Measurements from ENCODE around the gene UTP20. TPM values are rescaled to one million over a fixed set of nuclear protein-coding genes. Genes with fewer than 3 reads are reported as not detected.

UTP20 gene
- 2.9 TPM for polyA plus RNA-seq (2013, experiment 1 of 2)
- 2.9 TPM for polyA plus RNA-seq (2013, experiment 2 of 2)

DNA sequence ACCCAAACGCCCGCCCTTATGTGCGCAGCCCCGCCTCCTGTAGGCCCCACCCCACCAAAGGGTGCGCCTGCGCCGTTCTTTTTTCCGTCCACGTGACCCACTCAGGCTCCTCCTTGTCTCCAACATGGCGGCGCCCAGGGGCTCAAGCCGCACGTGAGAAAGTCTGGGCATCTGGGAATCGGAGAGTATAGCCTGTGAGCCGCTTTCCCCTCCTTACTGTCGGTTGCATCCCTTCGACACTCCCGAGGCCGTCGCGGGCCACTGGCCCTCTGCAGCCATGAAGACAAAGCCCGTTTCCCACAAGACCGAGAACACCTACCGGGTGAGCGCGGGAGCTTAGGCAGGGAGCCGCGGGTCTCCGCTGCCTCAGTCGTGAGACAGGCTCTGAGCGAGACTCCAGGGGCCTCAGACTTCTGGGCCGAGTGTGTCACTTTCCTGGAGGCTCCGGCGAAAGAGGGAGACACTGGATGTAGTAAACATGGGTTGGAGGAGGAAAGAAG, at the start of gene UTP20:
Gene UTP20 (plus strand): TSS at position 100 of the 500 bp plus-strand sequence. CDS start 178 bp downstream, at position 278.
- peaks cover 18% of the 10 kb centered on the region for H3K79me1 ChIP-seq (replicated peaks; ENCODE audit: low read length, poor library complexity, severe bottlenecking)
- no peak within 1 kb of the TSS for H2BK120ac ChIP-seq (ENCODE audit: low read depth, low read length)
- H3K4ac ChIP-seq (ENCODE audit: low read depth in 1 of 2, low read length in 2 of 2), result peak within 1 kb of the TSS; percentile 66 to 89
- peak within 1 kb of the TSS; percentile 97 to 99 for H3K4me3 ChIP-seq (ENCODE audit: insufficient read depth in 1 of 2, low read depth in 1 of 2, low read length in 2 of 2)
- peak within 1 kb of the TSS in 1 of 2 experiments; percentile 99 for H3K23ac ChIP-seq (ENCODE audit: low read length in 2 of 2)
- H3K36me3 ChIP-seq (ENCODE audit: control insufficient read depth in 1 of 2, insufficient read depth in 2 of 2, low read depth in 1 of 2, low read length in 2 of 2), result peaks cover 3 to 32% of the 10 kb centered on the region in 2 experiments
- under 1% methylated on average over 34 of the region's 34 CpGs for WGBS
- H3K27ac ChIP-seq (ENCODE audit: low read length, poor library complexity, severe bottlenecking), result no peak within 1 kb of the TSS
- peak within 1 kb of the TSS; percentile 91 for H3K4me2 ChIP-seq (ENCODE audit: low read length, poor library complexity, severe bottlenecking)
- peak within 1 kb of the TSS; percentile 34 for H4K91ac ChIP-seq (ENCODE audit: low read length)
- H3K9ac ChIP-seq (ENCODE audit: low read length), result peak within 1 kb of the TSS; percentile 92
- H4K8ac ChIP-seq (ENCODE audit: low read length), result peak within 1 kb of the TSS; percentile 89
- H2AK5ac ChIP-seq (ENCODE audit: low read length, severe bottlenecking), result no peak within 1 kb of the TSS
- H3K9me3 ChIP-seq (ENCODE audit: control insufficient read depth, low read length), result no peaks in the 10 kb centered on the region
- peak within 1 kb of the TSS in 1 of 2 experiments; percentile 94 for H3K14ac ChIP-seq (ENCODE audit: low read length in 2 of 2)
- no peak within 1 kb of the TSS for H2BK5ac ChIP-seq (ENCODE audit: low read depth, low read length, poor library complexity, severe bottlenecking)
- peak within 1 kb of the TSS in 1 of 2 experiments; percentile 51 for H3K18ac ChIP-seq (ENCODE audit: low read depth in 1 of 2, low read length in 2 of 2)
- H2BK12ac ChIP-seq (ENCODE audit: low read length in 2 of 2), result no peak within 1 kb of the TSS
- peak; percentile 89 for DNase-seq
- no peaks in the 10 kb centered on the region for H3K27me3 ChIP-seq (ENCODE audit: control insufficient read depth in 1 of 2, insufficient read depth in 1 of 2, low read length in 2 of 2)
- H3K4me1 ChIP-seq (ENCODE audit: control insufficient read depth, insufficient read depth, low read depth, low read length), result no peaks in the 10 kb centered on the region
- H2BK15ac ChIP-seq (ENCODE audit: low read depth, poor library complexity, severe bottlenecking), result no peak within 1 kb of the TSS
- H2AFZ ChIP-seq (ENCODE audit: low read depth, low read length), result peak within 1 kb of the TSS; percentile 100

DNA sequence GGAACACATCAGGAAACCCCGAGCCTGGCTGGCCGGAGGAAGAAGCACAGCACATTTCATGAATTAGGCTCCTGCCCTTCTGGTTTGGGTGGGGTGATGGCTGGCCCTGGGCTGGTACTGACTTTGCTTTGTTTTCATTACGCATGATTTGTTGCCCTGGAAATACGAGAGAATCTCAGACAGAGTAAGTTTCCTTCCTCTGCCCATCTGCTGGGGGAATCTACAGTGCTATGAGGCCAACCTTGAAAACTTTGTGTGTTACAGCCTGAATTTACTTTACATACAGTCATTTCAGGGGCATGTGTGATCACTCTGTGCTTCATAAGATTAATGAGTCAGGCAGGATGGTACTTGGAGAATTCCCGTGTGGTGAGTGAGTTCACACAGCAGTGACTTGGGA, 49.4 kb upstream of the UTP20 start:
- Histone ChIP-seq H2AFZ (ENCODE audit: low read depth, low read length) (no peak overlapping the region), H3K4ac (ENCODE audit: low read depth in 1 of 2, low read length in 2 of 2) (no peak overlapping the region), H3K27me3 (ENCODE audit: control insufficient read depth in 1 of 2, insufficient read depth in 1 of 2, low read length in 2 of 2) (no peaks in the 10 kb centered on the region), H3K79me1 (replicated peaks; ENCODE audit: low read length, poor library complexity, severe bottlenecking) (no peaks in the 10 kb centered on the region), H3K9ac (ENCODE audit: low read length) (peak overlapping the region; percentile 63), H3K4me3 (ENCODE audit: insufficient read depth in 1 of 2, low read depth in 1 of 2, low read length in 2 of 2) (no peak overlapping the region), H3K14ac (ENCODE audit: low read length in 2 of 2) (no peak overlapping the region), H4K8ac (ENCODE audit: low read length) (no peak overlapping the region), H2BK120ac (ENCODE audit: low read depth, low read length) (no peak overlapping the region), H2BK15ac (ENCODE audit: low read depth, poor library complexity, severe bottlenecking) (no peak overlapping the region), H3K4me1 (ENCODE audit: control insufficient read depth, insufficient read depth, low read depth, low read length) (peaks cover 2% of the 10 kb centered on the region), H4K91ac (ENCODE audit: low read length) (no peak overlapping the region), H3K4me2 (ENCODE audit: low read length, poor library complexity, severe bottlenecking) (no peak overlapping the region), H2AK5ac (ENCODE audit: low read length, severe bottlenecking) (no peak overlapping the region), H2BK5ac (ENCODE audit: low read depth, low read length, poor library complexity, severe bottlenecking) (no peak overlapping the region), H2BK12ac (ENCODE audit: low read length in 2 of 2) (no peak overlapping the region), H3K23ac (ENCODE audit: low read length in 2 of 2) (no peak overlapping the region), H3K27ac (ENCODE audit: low read length, poor library complexity, severe bottlenecking) (no peak overlapping the region), H3K9me3 (ENCODE audit: control insufficient read depth, low read length) (no peaks in the 10 kb centered on the region), H3K36me3 (ENCODE audit: control insufficient read depth in 1 of 2, insufficient read depth in 2 of 2, low read depth in 1 of 2, low read length in 2 of 2) (no peaks in the 10 kb centered on the region), H3K18ac (ENCODE audit: low read depth in 1 of 2, low read length in 2 of 2) (no peak overlapping the region)
- peak; percentile 48 for DNase-seq
- 43% methylated on average over 5 of the region's 5 CpGs for whole genome bisulfite sequencing

DNA sequence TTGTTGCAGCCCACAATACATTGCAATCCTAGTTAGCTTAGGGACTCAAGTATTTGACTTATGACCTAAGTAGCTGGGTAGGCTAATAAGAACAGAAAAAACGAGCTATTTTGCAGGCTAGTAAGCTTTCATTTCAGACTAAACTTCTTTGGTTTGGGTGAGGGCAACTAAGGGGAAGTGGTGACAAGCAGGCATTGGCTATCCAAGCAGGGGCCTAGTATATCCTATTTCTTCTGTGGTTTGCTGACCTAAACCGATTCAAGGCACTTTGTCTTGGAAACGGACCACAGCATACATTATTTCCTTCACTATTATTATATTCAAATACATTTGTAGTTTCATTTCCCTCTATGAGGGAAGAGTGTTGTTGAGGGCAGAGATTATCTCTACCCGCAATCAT, 48.3 kb upstream of the UTP20 start:
- Histone ChIP-seq H3K9me3 (ENCODE audit: control insufficient read depth, low read length) (no peaks in the 10 kb centered on the region), H3K23ac (ENCODE audit: low read length in 2 of 2) (no peak overlapping the region), H2BK15ac (ENCODE audit: low read depth, poor library complexity, severe bottlenecking) (no peak overlapping the region), H3K18ac (ENCODE audit: low read depth in 1 of 2, low read length in 2 of 2) (no peak overlapping the region), H2AK5ac (ENCODE audit: low read length, severe bottlenecking) (no peak overlapping the region), H2AFZ (ENCODE audit: low read depth, low read length) (no peak overlapping the region), H3K9ac (ENCODE audit: low read length) (no peak overlapping the region), H2BK5ac (ENCODE audit: low read depth, low read length, poor library complexity, severe bottlenecking) (no peak overlapping the region), H3K4me1 (ENCODE audit: control insufficient read depth, insufficient read depth, low read depth, low read length) (peaks cover 2% of the 10 kb centered on the region), H4K91ac (ENCODE audit: low read length) (no peak overlapping the region), H2BK120ac (ENCODE audit: low read depth, low read length) (no peak overlapping the region), H3K4me3 (ENCODE audit: insufficient read depth in 1 of 2, low read depth in 1 of 2, low read length in 2 of 2) (no peak overlapping the region), H2BK12ac (ENCODE audit: low read length in 2 of 2) (no peak overlapping the region), H3K4ac (ENCODE audit: low read depth in 1 of 2, low read length in 2 of 2) (no peak overlapping the region), H3K79me1 (replicated peaks; ENCODE audit: low read length, poor library complexity, severe bottlenecking) (no peaks in the 10 kb centered on the region), H3K4me2 (ENCODE audit: low read length, poor library complexity, severe bottlenecking) (no peak overlapping the region), H3K14ac (ENCODE audit: low read length in 2 of 2) (no peak overlapping the region), H3K36me3 (ENCODE audit: control insufficient read depth in 1 of 2, insufficient read depth in 2 of 2, low read depth in 1 of 2, low read length in 2 of 2) (no peaks in the 10 kb centered on the region), H4K8ac (ENCODE audit: low read length) (no peak overlapping the region), H3K27me3 (ENCODE audit: control insufficient read depth in 1 of 2, insufficient read depth in 1 of 2, low read length in 2 of 2) (no peaks in the 10 kb centered on the region), H3K27ac (ENCODE audit: low read length, poor library complexity, severe bottlenecking) (no peak overlapping the region)
- DNase-seq, result no peak
- 41% methylated on average over 1 of the region's 4 CpGs for WGBS

DNA sequence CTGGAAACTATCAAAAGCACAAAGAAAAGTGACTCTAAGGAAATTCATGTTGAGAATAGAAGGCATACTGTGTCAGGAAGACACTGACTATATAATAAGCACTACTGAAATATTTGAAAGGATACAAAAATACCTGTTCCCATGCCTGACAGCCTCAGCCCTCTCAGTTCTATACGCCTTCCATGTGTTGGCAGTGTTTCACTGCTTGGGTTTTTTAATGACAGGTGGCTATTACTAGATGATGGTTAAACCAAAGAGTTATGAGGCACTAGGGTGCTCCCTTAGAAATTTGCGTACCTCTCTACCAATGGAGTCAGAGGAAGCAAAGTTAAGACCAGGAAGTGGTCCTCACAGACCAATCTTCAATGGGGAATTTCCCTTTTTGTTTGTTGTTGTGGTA, 44.2 kb upstream of the UTP20 start:
- peaks cover 4% of the 10 kb centered on the region for H3K9me3 ChIP-seq (ENCODE audit: control insufficient read depth, low read length)
- no peaks in the 10 kb centered on the region for H3K79me1 ChIP-seq (replicated peaks; ENCODE audit: low read length, poor library complexity, severe bottlenecking)
- DNase-seq, result no peak

More for the DNA sequence above, 44.2 kb upstream of the UTP20 start:
- Histone ChIP-seq H2AK5ac (ENCODE audit: low read length, severe bottlenecking) (no peak overlapping the region), H2BK15ac (ENCODE audit: low read depth, poor library complexity, severe bottlenecking) (no peak overlapping the region), H2BK12ac (ENCODE audit: low read length in 2 of 2) (no peak overlapping the region), H3K36me3 (ENCODE audit: control insufficient read depth in 1 of 2, insufficient read depth in 2 of 2, low read depth in 1 of 2, low read length in 2 of 2) (no peaks in the 10 kb centered on the region), H2BK5ac (ENCODE audit: low read depth, low read length, poor library complexity, severe bottlenecking) (no peak overlapping the region), H3K4ac (ENCODE audit: low read depth in 1 of 2, low read length in 2 of 2) (no peak overlapping the region), H3K23ac (ENCODE audit: low read length in 2 of 2) (no peak overlapping the region), H4K91ac (ENCODE audit: low read length) (no peak overlapping the region), H3K14ac (ENCODE audit: low read length in 2 of 2) (no peak overlapping the region), H3K27ac (ENCODE audit: low read length, poor library complexity, severe bottlenecking) (no peak overlapping the region), H3K9ac (ENCODE audit: low read length) (no peak overlapping the region), H3K18ac (ENCODE audit: low read depth in 1 of 2, low read length in 2 of 2) (no peak overlapping the region), H2AFZ (ENCODE audit: low read depth, low read length) (no peak overlapping the region), H3K27me3 (ENCODE audit: control insufficient read depth in 1 of 2, insufficient read depth in 1 of 2, low read length in 2 of 2) (no peaks in the 10 kb centered on the region), H3K4me3 (ENCODE audit: insufficient read depth in 1 of 2, low read depth in 1 of 2, low read length in 2 of 2) (no peak overlapping the region), H3K4me1 (ENCODE audit: control insufficient read depth, insufficient read depth, low read depth, low read length) (no peaks in the 10 kb centered on the region), H3K4me2 (ENCODE audit: low read length, poor library complexity, severe bottlenecking) (no peak overlapping the region), H4K8ac (ENCODE audit: low read length) (no peak overlapping the region), H2BK120ac (ENCODE audit: low read depth, low read length) (no peak overlapping the region)
- 89% methylated on average over 2 of the region's 2 CpGs for WGBS

All from mesenchymal stem cell (in vitro differentiated cells and primary cell).